Left lung (tissue), 10 donors: ENCODE data around the gene HBEGF. TPM values are rescaled to one million over a fixed set of nuclear protein-coding genes. Genes with fewer than 3 reads are reported as not detected.

Experiments used
- ATAC-seq: fragments of 200-7000 bp; cut with Tn5 transposase; one replicate; pipeline ENCODE4 v1.9.1; 2020; ENCODE audit warnings: moderate library complexity
- DNase-seq, 4 donors: peaks; one replicate each; pipeline ENCODE4 v3.0.0-alpha.2; 2013 to 2020
- H3K27ac ChIP-seq, 2 donors: fragments of 200-600 bp; sonication (generic) in 1 of 2; one replicate each; pipeline versions ENCODE4 v1.5.0 to v1.8.0; 2020 to 2021
- H3K27me3 ChIP-seq, 2 donors: fragments of 200-600 bp; sonication (generic) in 1 of 2; one replicate each; pipeline versions ENCODE4 v1.5.0 to v1.8.0; 2020 to 2021
- H3K36me3 ChIP-seq, 2 donors: fragments of 200-600 bp; sonication (generic) in 1 of 2; one replicate each; pipeline versions ENCODE4 v1.5.0 to v1.8.0; 2020 to 2021
- H3K4me1 ChIP-seq, 2 donors: fragments of 200-600 bp; one replicate each; pipeline ENCODE4 v1.8.0; 2021
- H3K4me3 ChIP-seq, 2 donors: fragments of 200-600 bp; sonication (generic) in 1 of 2; one replicate each; pipeline versions ENCODE4 v1.5.0 to v1.8.0; 2020 to 2021; ENCODE audit warnings: mild to moderate bottlenecking in 1 of 2
- H3K9me3 ChIP-seq, 2 donors: fragments of 200-600 bp; sonication (generic) in 1 of 2; one replicate each; pipeline versions ENCODE4 v1.5.0 to v1.8.0; 2020 to 2021
- CTCF ChIP-seq, 2 donors: fragments of 200-600 bp; sonication (generic) in 1 of 2; IDR thresholded peaks; one replicate each; pipeline versions ENCODE4 v1.5.0 to v1.8.0; 2021; ENCODE audit warnings: antibody characterized with exemption in 2 of 2
- intact Hi-C, 2 donors: fragments of 100-400 bp; cut with DNase I; formaldehyde crosslinking; loops; one replicate each; pipeline versions ENCODE4 v1.11.2 to v1.14.2; 2022
- polyA plus RNA-seq, 6 donors: library from polyadenylated mRNA; unstranded; fragments of 120-200 nt; gene quantifications; one replicate each; pipeline ENCODE4 v1.2.1, GENCODE V29; 2013; ENCODE audit not compliant: insufficient read length in 6 of 6
- total RNA-seq, 2 donors: library from RNA; stranded (reverse); fragmentation: NEBNext Ultra II Directional; extraction: Animal tissue kit (Norgen Biotek cat#: 25700); gene quantifications; one replicate each; pipeline ENCODE4 v1.2.1, GENCODE V29; 2021
- donor health status: DM: no; HTN: yes; CAD: no.
- donor health status: DM: no; HTN: no; CAD: no.

Gene HBEGF
- total and polyA plus RNA-seq, 8 donors = 5.4 to 33.8 (median 9.7) TPM

DNA sequence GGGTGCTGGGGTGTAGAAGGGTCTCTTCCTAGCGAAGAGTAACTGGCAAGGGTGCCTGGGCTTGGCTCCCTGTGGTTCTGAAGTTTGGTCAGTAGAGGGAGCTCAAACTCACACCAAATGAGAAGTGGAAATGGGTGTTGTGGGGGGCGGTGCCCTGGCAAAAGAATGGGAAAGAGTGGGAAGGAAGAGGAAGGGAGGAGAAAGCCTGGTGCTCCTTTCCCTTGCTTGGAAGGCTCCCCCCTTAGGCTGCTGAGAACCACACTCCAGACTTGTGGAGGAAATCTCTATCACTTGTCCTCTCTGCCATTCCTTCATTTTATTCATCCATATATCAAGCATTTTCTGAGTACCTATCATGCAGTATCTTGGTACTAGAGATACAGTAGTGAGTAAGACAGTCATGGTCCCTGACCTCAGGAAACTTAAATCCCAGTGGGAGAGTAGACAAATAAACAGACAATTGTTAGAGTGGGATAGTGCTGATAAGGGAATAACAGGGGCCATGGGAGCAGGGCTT lies 26.6 kb upstream of the HBEGF start:
- no peak overlapping the region for H3K4me3 ChIP-seq
- no peaks in the 10 kb centered on the region for H3K9me3 ChIP-seq
- H3K4me1 ChIP-seq = peaks cover 3 to 7% of the 10 kb centered on the region in 2 donors
- peak; percentile 81 to 87 for TF ChIP-seq CTCF (IDR thresholded peaks at IDR 0.05)
- intact Hi-C loops = loop anchor here in 1 of 2 donors (10.0 kb wide), 1 partner anchor 272 kb away; the partner anchor contains the start of genes IK and NDUFA2
- no peaks in the 10 kb centered on the region for H3K27me3 ChIP-seq
- DNase-seq (peak in 3 of 4 donors; percentile 60 to 80 (median 70)), ATAC-seq (peak; percentile 85)
- H3K27ac ChIP-seq = no peak overlapping the region
- no peaks in the 10 kb centered on the region for H3K36me3 ChIP-seq

GRCh38 chr5:140371356-140372151 lies 25.2 kb upstream of the HBEGF start:
- H3K27me3 ChIP-seq = no peaks in the 10 kb centered on the region
- H3K4me3 ChIP-seq = no peak overlapping the region
- DNase-seq = no peak
- peaks cover 3 to 7% of the 10 kb centered on the region in 2 donors for H3K4me1 ChIP-seq
- intact Hi-C loops = loop anchor here in 1 of 2 donors (10.0 kb wide), 1 partner anchor 273 kb away; the partner anchor contains the start of genes IK and NDUFA2
- H3K9me3 ChIP-seq = no peaks in the 10 kb centered on the region
- no peak overlapping the region for H3K27ac ChIP-seq
- no peak for TF ChIP-seq CTCF (IDR thresholded peaks at IDR 0.05)
- no peak for ATAC-seq
- H3K36me3 ChIP-seq = no peaks in the 10 kb centered on the region

DNA sequence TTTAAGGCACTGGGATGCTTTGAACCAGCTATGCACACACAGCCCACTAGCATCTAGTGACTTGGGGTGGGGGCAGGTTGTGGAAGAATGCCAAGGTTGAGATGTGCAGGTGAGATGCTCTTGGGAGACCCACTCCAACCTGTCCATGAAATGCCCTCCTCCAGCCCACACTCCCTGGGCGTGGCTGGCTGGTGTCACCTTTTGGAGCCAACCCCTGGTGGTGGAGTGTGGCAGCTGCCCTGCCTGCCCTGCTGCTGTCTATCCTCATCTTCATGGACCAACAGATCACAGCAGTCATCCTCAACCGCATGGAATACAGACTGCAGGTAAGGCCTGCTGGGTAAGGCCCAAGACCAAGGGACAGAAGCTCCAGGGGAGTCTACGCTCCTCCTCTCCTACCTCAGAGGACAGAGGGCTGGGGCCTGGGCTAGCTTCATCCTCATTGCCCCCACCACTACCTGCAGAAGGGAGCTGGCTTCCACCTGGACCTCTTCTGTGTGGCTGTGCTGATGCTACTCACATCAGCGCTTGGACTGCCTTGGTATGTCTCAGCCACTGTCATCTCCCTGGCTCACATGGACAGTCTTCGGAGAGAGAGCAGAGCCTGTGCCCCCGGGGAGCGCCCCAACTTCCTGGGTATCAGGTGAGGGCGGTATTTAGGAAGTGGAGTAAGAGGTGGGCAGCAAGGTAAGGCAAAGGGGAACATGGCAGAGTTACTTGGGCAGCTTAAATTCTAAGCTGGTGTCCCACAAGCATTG lies 21.0 kb upstream of the HBEGF start:
- no peak for TF ChIP-seq CTCF (IDR thresholded peaks at IDR 0.05)
- Histone ChIP-seq H3K9me3 (no peaks in the 10 kb centered on the region), H3K4me3 (no peak overlapping the region), H3K27ac (no peak overlapping the region), H3K36me3 (no peaks in the 10 kb centered on the region), H3K27me3 (no peaks in the 10 kb centered on the region), H3K4me1 (peaks cover 0 to 8% of the 10 kb centered on the region in 2 donors)
- intact Hi-C loops = loop anchor here in 1 of 2 donors (10.0 kb wide), 1 partner anchor 357 kb away; no protein-coding TSS in a partner anchor
- no peak for ATAC-seq
- no peak for DNase-seq

- intact Hi-C loops = loop anchor here in 1 of 2 donors (10.0 kb wide), 1 partner anchor 358 kb away; no protein-coding TSS in a partner anchor
- Histone ChIP-seq H3K4me3 (no peak overlapping the region), H3K27ac (no peak overlapping the region), H3K4me1 (peaks cover 0 to 8% of the 10 kb centered on the region in 2 donors), H3K36me3 (no peaks in the 10 kb centered on the region), H3K27me3 (no peaks in the 10 kb centered on the region), H3K9me3 (no peaks in the 10 kb centered on the region)
- no peak for TF ChIP-seq CTCF (IDR thresholded peaks at IDR 0.05)
- DNase-seq = no peak
- no peak for ATAC-seq
Measured at GRCh38 chr5:140366589-140367255, 20.3 kb upstream of the HBEGF start.
